Measurements from ENCODE around the gene UQCR10. TPM values are rescaled to one million over a fixed set of nuclear protein-coding genes. Genes with fewer than 3 reads are reported as not detected.

UQCR10 gene
- total and polyA plus RNA-seq, 3 donors from 2014 or later, result 91.3 to 211 (median 122) TPM

DNA sequence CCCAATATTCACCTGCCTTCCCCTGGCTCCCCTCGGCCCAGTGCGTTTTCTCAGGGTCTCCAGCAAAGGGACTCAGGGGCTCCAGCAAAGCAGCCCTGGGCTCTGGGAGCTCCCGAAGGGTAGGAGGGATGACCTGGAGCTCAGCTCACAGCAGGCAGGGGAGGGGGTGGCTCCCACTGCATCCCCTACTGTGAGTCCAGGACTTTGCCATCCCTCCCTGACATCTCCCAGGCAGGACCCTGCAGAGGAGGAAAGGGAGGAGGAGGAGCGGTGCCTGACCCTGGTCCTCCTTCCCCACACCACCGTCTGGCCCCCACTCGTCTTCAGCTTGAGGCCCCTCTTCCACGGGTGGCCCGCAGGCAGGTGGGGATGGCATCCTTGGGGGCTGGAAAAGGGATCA lies 42.3 kb upstream of the UQCR10 start:
- TF ChIP-seq, protein P1, sequence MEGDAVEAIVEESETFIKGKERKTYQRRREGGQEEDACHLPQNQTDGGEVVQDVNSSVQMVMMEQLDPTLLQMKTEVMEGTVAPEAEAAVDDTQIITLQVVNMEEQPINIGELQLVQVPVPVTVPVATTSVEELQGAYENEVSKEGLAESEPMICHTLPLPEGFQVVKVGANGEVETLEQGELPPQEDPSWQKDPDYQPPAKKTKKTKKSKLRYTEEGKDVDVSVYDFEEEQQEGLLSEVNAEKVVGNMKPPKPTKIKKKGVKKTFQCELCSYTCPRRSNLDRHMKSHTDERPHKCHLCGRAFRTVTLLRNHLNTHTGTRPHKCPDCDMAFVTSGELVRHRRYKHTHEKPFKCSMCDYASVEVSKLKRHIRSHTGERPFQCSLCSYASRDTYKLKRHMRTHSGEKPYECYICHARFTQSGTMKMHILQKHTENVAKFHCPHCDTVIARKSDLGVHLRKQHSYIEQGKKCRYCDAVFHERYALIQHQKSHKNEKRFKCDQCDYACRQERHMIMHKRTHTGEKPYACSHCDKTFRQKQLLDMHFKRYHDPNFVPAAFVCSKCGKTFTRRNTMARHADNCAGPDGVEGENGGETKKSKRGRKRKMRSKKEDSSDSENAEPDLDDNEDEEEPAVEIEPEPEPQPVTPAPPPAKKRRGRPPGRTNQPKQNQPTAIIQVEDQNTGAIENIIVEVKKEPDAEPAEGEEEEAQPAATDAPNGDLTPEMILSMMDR (IDR thresholded peaks at IDR 0.05), result no peak
- TF ChIP-seq POLR2A (IDR thresholded peaks at IDR 0.05), result no peak
- no peak overlapping the region for H3K27ac ChIP-seq
- intact Hi-C loops (cut with DNase I; ENCODE audit: low total_unique reads), result no loop called here
- no peaks in the 10 kb centered on the region for H3K9me3 ChIP-seq
- H3K4me3 ChIP-seq, result no peak overlapping the region
- no peaks in the 10 kb centered on the region for H3K27me3 ChIP-seq
- H3K36me3 ChIP-seq (ENCODE audit: low read depth, missing control alignments), result no peaks in the 10 kb centered on the region
- no peak for DNase-seq
- H3K4me1 ChIP-seq, result peaks cover 4% of the 10 kb centered on the region
- whole genome bisulfite sequencing, 2 donors, result 70 to 78% methylated on average over 5 to 8 of the region's 8 CpGs

DNA sequence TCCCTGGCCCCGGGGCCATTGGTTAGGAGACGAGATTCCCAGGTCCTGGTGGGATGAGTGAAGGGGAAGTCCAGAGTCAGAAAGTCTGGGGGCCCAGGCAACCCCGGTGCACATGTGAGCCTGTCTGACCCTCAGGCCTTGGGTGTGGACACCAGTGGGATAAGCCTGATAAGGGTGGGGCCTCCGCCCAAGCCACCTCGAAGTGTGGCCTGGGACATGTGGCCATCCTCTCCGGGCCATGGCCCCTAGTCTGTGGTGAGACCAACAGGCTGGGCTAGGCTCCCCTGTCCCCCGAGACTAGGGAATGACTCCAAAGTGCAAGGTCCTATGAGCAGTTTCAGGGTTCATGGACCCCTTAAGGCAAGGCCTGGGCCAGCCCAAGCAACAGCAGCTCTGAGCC lies 41.1 kb upstream of the UQCR10 start:
- no peaks in the 10 kb centered on the region for H3K36me3 ChIP-seq (ENCODE audit: low read depth, missing control alignments)
- 88 to 89% methylated on average over 3 to 7 of the region's 7 CpGs for WGBS, 2 donors
- no peak for DNase-seq
- peaks cover 4% of the 10 kb centered on the region for H3K4me1 ChIP-seq
- H3K4me3 ChIP-seq, result no peak overlapping the region
- no peaks in the 10 kb centered on the region for H3K9me3 ChIP-seq
- intact Hi-C loops (cut with DNase I; ENCODE audit: low total_unique reads), result no loop called here
- no peak for TF ChIP-seq POLR2A (IDR thresholded peaks at IDR 0.05)
- TF ChIP-seq, protein P1 (IDR thresholded peaks at IDR 0.05), result no peak
- H3K27ac ChIP-seq, result no peak overlapping the region
- H3K27me3 ChIP-seq, result no peaks in the 10 kb centered on the region

DNA sequence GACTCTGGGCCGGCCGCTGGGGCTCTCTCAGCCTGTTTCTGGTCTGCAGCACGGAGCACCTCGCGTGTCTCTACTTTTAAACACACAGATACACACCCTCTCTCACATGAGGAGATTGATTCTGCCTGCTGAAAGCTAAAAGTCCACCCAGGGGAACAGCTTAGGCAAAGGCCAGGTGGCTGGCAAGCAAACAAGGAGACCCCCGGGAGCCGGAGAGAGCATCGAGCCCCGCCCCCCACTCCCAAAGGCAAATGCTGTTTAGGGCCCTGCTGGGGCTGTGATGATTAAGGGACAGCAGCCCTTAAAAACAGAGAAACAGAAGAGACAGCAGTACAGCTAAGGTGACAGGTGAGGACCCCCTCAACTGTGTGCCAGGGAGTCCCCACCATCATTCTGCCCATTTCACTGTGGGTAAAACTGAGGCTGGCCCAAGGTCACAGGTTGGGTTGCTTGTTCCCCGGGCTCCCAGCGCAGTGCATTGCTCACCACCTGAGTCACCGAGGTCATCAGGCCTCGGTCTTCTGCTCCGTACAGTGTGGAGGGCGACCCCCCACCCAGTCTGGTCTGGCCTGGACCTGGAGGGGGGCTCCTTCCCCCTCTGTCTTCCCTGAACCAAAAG lies 40.5 kb upstream of the UQCR10 start:
- H3K36me3 ChIP-seq (ENCODE audit: low read depth, missing control alignments), result no peaks in the 10 kb centered on the region
- H3K4me3 ChIP-seq, result no peak overlapping the region
- TF ChIP-seq, protein P1 (IDR thresholded peaks at IDR 0.05), result no peak
- no peak for TF ChIP-seq POLR2A (IDR thresholded peaks at IDR 0.05)
- no peaks in the 10 kb centered on the region for H3K27me3 ChIP-seq
- no peak overlapping the region for H3K27ac ChIP-seq
- peaks cover 4% of the 10 kb centered on the region for H3K4me1 ChIP-seq
- no peaks in the 10 kb centered on the region for H3K9me3 ChIP-seq
- intact Hi-C loops (cut with DNase I; ENCODE audit: low total_unique reads), result no loop called here
- no peak for DNase-seq
- 58 to 68% methylated on average over 10 to 15 of the region's 15 CpGs for WGBS, 2 donors

DNA sequence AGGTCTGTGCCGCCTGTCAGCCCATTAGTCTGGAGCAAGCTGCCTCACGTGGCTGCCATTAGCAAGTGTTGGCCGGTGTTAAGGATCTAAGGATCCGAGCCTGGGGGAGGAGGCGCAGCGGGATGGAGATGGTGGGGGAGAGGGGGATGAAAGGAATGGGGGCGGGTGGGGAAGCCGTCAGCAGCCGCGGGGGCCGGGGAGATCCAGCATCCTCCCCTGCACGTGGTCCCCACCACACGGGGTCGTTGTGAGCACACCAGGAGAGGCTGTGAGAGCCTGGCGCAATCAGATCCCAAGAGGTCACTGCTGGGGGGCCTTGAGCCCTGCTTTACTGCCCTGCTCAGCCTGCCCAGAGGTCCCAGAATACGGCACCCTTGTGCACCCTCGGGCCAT lies 40.0 kb upstream of the UQCR10 start:
- Histone ChIP-seq H3K4me1 (peaks cover 4% of the 10 kb centered on the region), H3K4me3 (no peak overlapping the region), H3K27ac (no peak overlapping the region), H3K27me3 (no peaks in the 10 kb centered on the region), H3K9me3 (no peaks in the 10 kb centered on the region), H3K36me3 (ENCODE audit: low read depth, missing control alignments) (no peaks in the 10 kb centered on the region)
- DNase-seq, result peak; percentile 51
- WGBS, 2 donors, result 19 to 42% methylated on average over 10 to 17 of the region's 17 CpGs
- intact Hi-C loops (cut with DNase I; ENCODE audit: low total_unique reads), result no loop called here
- TF ChIP-seq POLR2A (IDR thresholded peaks at IDR 0.05), result no peak
- TF ChIP-seq, protein P1 (IDR thresholded peaks at IDR 0.05), result peak in 2 of 3 experiments; percentile 10 to 27

DNA sequence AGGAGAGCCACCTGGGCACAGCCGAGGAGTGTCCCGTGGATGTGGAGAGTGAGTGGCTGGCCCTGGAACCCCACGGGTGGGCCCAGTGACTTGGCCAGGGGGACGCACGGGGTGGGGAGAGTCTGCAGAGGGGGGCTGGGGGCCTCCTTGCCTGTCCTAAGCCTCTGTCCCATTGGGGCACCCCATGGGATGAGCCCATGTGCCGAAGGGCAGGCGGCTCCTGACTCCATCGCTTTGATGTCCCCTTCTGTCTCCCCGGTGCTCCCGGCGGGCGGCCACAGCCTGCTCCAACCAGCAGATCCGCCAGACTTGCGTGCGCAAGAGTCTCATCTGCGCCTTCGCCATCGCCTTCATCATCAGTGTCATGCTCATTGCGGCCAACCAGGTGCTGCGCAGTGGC lies 38.0 kb upstream of the UQCR10 start:
- no peaks in the 10 kb centered on the region for H3K36me3 ChIP-seq (ENCODE audit: low read depth, missing control alignments)
- 91 to 94% methylated on average over 3 to 20 of the region's 20 CpGs for WGBS, 2 donors
- no peak for TF ChIP-seq POLR2A (IDR thresholded peaks at IDR 0.05)
- TF ChIP-seq, protein P1 (IDR thresholded peaks at IDR 0.05), result no peak

More for the DNA sequence above, 38.0 kb upstream of the UQCR10 start:
- intact Hi-C loops (cut with DNase I; ENCODE audit: low total_unique reads), result no loop called here
- Histone ChIP-seq H3K9me3 (no peaks in the 10 kb centered on the region), H3K27me3 (no peaks in the 10 kb centered on the region), H3K27ac (no peak overlapping the region), H3K4me3 (no peak overlapping the region), H3K4me1 (peaks cover 4% of the 10 kb centered on the region)
- DNase-seq, result no peak

All from testis (tissue), 3 donors.